ENCODE data around the gene RFTN1. TPM values are rescaled to one million over a fixed set of nuclear protein-coding genes. Genes with fewer than 3 reads are reported as not detected.

Gene RFTN1
- total and polyA plus RNA-seq, 2 donors (not counting 1 experiment from before 2014, with no cell fraction given), result 32.4 to 156 TPM

GRCh38 chr3:16501376-16501775, 12.1 kb downstream of the RFTN1 start:
- Histone ChIP-seq H3K4me3 (ENCODE audit: control extremely low read depth in 1 of 5, extremely low read depth in 1 of 5, insufficient read depth in 1 of 5, low read depth in 2 of 5, low read length in 4 of 5) (no peak overlapping the region), H3K36me3 (replicated peaks in 1 of 2; ENCODE audit: control extremely low read depth in 1 of 2, control insufficient read depth in 1 of 2, extremely low read depth in 1 of 2, insufficient read depth in 2 of 2, low read length in 1 of 2) (peaks cover 0 to 23% of the 10 kb centered on the region in 2 experiments), H3K4me1 (ENCODE audit: control insufficient read depth in 2 of 2, insufficient read depth in 2 of 2, low read length in 2 of 2) (peaks cover 63 to 73% of the 10 kb centered on the region in 2 donors), H3K9ac (ENCODE audit: low read length) (no peak overlapping the region), H3K27ac (ENCODE audit: low read length in 2 of 2) (no peak overlapping the region), H2AFZ (ENCODE audit: insufficient read depth, low read depth, low read length, poor library complexity, severe bottlenecking) (no peak overlapping the region), H3K4me2 (replicated peaks; ENCODE audit: low read depth, low read length, poor library complexity, severe bottlenecking) (no peak overlapping the region), H3K27me3 (replicated peaks in 1 of 4; ENCODE audit: control extremely low read depth in 1 of 4, control insufficient read depth in 3 of 4, insufficient read depth in 4 of 4, low read length in 3 of 4) (no peaks in the 10 kb centered on the region), H4K20me1 (ENCODE audit: control insufficient read depth, insufficient read depth, low read length, poor library complexity, severe bottlenecking) (peaks cover 69% of the 10 kb centered on the region), H3K9me3 (ENCODE audit: control extremely low read depth in 1 of 3, control insufficient read depth in 2 of 3, insufficient read depth in 1 of 3, low read length in 2 of 3) (peaks cover 0 to 6% (median 0%) of the 10 kb centered on the region in 3 donors), H3K79me2 (ENCODE audit: control insufficient read depth, insufficient read depth, low read length) (peaks cover 97% of the 10 kb centered on the region)
- no peak overlapping the region for H3K4me3 Mint-ChIP-seq
- H3K27ac Mint-ChIP-seq, result no peak overlapping the region
- TF ChIP-seq CTCF (IDR thresholded peaks at IDR 0.05), result no peak
- TF ChIP-seq EZH2 (IDR thresholded peaks at IDR 0.05; ENCODE audit: borderline replicate concordance, insufficient read depth, low read depth, low read length, poor library complexity, severe bottlenecking), result no peak
- ChIA-PET CTCF (interaction anchor here (0.6 to 1.1 kb wide), 3 partner anchors 50 to 233 kb away, joined by 3 read pairs; no protein-coding TSS in a partner anchor), POLR2A (interaction anchor here (0.6 kb wide), 1 partner anchor 157 kb away, joined by 5 read pairs; no protein-coding TSS in a partner anchor)
- no peak for ATAC-seq (ENCODE audit: low read depth)
- H3K27me3 Mint-ChIP-seq, result no peaks in the 10 kb centered on the region
- intact Hi-C loops (cut with micrococcal nuclease), result no loop called here
- 80% methylated on average over 1 of the region's 4 CpGs for whole genome bisulfite sequencing (ENCODE audit: insufficient coverage)
- peaks cover 80% of the 10 kb centered on the region for H3K4me1 Mint-ChIP-seq
- no peaks in the 10 kb centered on the region for H3K9me3 Mint-ChIP-seq (ENCODE audit: insufficient read depth)
- no peak for DNase-seq

GRCh38 chr3:16500911-16501310, 12.6 kb downstream of the RFTN1 start:
- H3K36me3 ChIP-seq (replicated peaks in 1 of 2; ENCODE audit: control extremely low read depth in 1 of 2, control insufficient read depth in 1 of 2, extremely low read depth in 1 of 2, insufficient read depth in 2 of 2, low read length in 1 of 2), result peaks cover 0 to 27% of the 10 kb centered on the region in 2 experiments
- peaks cover 81% of the 10 kb centered on the region for H3K4me1 Mint-ChIP-seq

More at GRCh38 chr3:16500911-16501310, 12.6 kb downstream of the RFTN1 start:
- no peak for ATAC-seq (ENCODE audit: low read depth)
- H3K79me2 ChIP-seq (ENCODE audit: control insufficient read depth, insufficient read depth, low read length), result peaks cover 97% of the 10 kb centered on the region
- ChIA-PET POLR2A (no interaction called here), CTCF (interaction anchor here (0.6 to 1.1 kb wide), 3 partner anchors 50 to 232 kb away, joined by 3 read pairs; no protein-coding TSS in a partner anchor)
- peaks cover 65% of the 10 kb centered on the region for H4K20me1 ChIP-seq (ENCODE audit: control insufficient read depth, insufficient read depth, low read length, poor library complexity, severe bottlenecking)
- peaks cover 68 to 73% of the 10 kb centered on the region in 2 donors for H3K4me1 ChIP-seq (ENCODE audit: control insufficient read depth in 2 of 2, insufficient read depth in 2 of 2, low read length in 2 of 2)
- Mint-ChIP-seq H3K4me3 (no peak overlapping the region), H3K27me3 (no peaks in the 10 kb centered on the region), H3K27ac (no peak overlapping the region), H3K9me3 (ENCODE audit: insufficient read depth) (no peaks in the 10 kb centered on the region)
- no peak overlapping the region for H2AFZ ChIP-seq (ENCODE audit: insufficient read depth, low read depth, low read length, poor library complexity, severe bottlenecking)
- H3K4me3 ChIP-seq (ENCODE audit: control extremely low read depth in 1 of 5, extremely low read depth in 1 of 5, insufficient read depth in 1 of 5, low read depth in 2 of 5, low read length in 4 of 5), result no peak overlapping the region
- H3K27me3 ChIP-seq (replicated peaks in 1 of 4; ENCODE audit: control extremely low read depth in 1 of 4, control insufficient read depth in 3 of 4, insufficient read depth in 4 of 4, low read length in 3 of 4), result no peaks in the 10 kb centered on the region
- 99% methylated on average over 8 of the region's 12 CpGs for WGBS (ENCODE audit: insufficient coverage)
- H3K27ac ChIP-seq (ENCODE audit: low read length in 2 of 2), result no peak overlapping the region
- no peak overlapping the region for H3K4me2 ChIP-seq (replicated peaks; ENCODE audit: low read depth, low read length, poor library complexity, severe bottlenecking)
- TF ChIP-seq EZH2 (IDR thresholded peaks at IDR 0.05; ENCODE audit: borderline replicate concordance, insufficient read depth, low read depth, low read length, poor library complexity, severe bottlenecking) (no peak), CTCF (IDR thresholded peaks at IDR 0.05) (no peak)
- peaks cover 0 to 6% (median 0%) of the 10 kb centered on the region in 3 donors for H3K9me3 ChIP-seq (ENCODE audit: control extremely low read depth in 1 of 3, control insufficient read depth in 2 of 3, insufficient read depth in 1 of 3, low read length in 2 of 3)
- no peak overlapping the region for H3K9ac ChIP-seq (ENCODE audit: low read length)
- no peak for DNase-seq
- intact Hi-C loops (cut with micrococcal nuclease), result no loop called here
